NCI-H1048 (cell line): ENCODE data around the gene RSPH1.

Experiments
- DNase-seq: peaks from one replicate; lab custom pipeline; 2025; lab: John Stamatoyannopoulos, UW

RSPH1 gene

DNA sequence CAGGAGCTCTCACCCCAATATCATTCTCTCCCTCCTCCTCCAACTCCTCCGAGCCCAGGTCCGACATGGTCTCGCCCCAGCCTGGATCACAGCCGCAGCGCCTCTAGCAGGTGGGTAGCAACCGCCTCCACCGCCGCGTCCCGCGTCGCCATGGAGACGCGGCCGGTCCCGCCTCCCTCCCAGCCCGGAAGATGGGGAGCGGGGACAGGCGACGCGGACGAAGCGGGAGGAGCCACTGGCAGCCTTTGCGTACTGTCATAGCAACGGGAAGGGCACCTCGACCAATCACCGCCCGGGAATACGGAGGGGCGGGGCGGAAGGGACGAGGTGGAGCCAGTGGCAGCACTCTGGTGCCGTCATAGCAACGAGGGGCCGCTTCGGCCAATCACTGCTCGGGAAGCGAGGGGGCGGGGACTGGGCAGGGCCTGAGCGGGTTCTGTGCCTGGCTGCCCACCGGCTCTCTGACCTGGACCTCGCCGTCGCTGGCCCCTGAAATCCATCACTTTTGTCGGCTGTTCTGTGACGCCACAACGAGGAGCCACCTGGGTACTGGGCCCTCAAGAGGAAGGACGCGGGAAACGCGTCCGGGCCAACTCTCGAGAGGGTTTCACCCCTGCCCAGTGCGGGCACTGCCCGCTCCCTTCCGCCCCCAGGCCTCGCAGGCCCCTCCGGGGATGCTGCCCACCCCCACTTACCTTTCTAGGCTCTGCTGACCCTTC is at the start of gene RSPH1:
TSS of gene RSPH1 (minus strand) at position 105 of the 719 bp plus-strand sequence. CDS start at position 67, 38 bp downstream.
- peak; percentile 96 for DNase-seq

DNA sequence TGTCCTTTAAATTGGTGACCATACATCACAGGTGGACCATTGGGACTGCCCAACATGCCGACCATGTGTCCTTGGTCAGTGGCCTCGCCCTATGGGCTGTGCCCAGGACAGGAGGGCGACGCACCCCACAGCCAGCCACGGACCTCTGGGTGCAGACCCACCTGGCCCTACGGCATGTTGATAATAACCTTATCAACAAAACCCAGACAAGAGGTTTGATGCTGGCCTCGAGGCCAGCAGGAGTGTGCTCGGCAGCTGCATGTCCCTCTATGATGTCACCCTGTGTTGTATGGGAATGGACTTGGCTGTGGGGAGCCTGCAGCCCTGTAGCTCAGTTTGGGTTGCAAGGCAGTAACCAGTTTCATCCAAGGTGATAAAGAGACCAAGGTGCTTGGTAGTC is 49.7 kb upstream of the RSPH1 start:
- DNase-seq: no peak

DNA sequence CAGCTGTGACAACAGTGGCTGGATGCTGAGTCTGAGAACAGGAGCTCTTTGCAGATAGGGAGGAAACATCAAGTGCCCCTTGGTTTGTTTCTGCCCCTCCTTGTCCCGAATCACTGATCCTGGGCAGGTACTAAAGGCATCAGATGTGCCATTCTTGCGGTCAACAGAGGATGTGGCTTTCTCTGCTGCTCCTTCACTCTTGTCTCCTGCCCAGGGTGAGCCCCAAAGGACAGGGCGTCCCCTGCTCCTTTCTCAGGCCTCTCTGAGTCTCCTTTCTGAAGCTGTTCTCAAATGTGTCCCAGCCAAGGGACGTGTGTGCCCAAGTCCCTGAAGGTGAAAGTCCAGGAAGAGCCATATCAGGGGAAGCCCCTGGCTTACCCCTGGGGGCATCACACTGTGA is 49.3 kb upstream of the RSPH1 start:
- DNase-seq: no peak

DNA sequence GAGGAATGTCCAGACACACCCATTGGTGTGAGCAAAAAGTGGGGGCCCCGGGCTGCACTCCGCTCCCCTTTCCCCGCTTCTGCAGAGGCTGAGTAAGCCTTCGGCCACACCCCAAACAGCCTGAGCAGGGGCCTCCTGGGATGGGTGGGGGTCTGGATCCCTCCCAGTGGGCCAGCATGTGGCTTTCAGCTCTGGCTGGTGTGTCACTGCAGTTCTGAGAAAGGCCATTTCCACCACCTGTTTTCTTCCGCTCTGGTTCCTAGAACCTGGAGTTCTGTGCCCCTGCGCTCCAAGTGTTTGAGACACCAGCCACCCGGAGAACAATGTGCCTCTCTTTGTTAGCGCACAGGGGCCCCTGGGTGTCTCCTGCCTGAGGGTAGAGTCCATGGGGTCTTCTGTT is 48.5 kb upstream of the RSPH1 start:
- no peak for DNase-seq

- DNase-seq: no peak
These were observed 47.3 kb upstream of the RSPH1 start for GRCh38 chr21:42543106-42543847.

GRCh38 chr21:42542596-42542995 is 46.6 kb upstream of the RSPH1 start:
- DNase-seq: no peak

DNA sequence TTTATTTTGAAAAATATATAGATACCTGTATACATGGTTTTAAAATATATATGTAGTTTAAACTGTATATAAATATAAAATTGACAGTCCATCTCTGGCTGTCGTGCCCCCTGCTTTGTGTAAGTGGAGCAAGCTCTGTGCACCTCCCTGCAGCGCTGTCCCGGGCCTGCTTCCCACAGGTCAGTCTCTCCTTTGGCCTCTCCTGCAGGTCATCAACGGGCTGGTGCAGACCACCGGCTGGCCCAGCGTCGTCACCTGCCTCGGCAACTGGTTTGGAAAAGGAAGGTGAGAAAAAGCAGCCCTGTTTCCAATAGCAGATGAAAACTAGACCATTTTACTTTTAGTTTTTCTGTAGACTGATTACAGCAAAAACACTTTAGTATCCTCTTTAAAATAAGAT is 46.2 kb upstream of the RSPH1 start:
- DNase-seq: no peak

DNA sequence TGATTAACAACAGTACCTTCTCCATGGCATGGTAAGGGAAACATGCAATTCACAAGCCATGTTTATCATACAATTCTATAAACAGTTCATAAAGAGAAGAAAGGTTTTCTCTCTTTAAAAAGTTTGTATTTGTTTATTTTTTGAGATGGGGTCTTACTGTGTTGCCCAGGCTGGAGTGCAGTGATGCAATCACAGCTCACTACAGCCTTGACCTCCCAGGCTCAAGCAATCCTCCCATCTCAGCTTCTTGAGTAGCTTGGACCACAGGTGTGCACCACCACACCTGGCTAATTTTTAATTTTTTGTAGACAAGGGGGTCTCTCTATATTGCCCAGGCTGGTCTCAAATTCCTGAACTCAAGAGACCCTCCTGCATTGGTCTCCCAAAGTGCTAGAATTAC is 45.6 kb upstream of the RSPH1 start:
- DNase-seq: no peak

DNA sequence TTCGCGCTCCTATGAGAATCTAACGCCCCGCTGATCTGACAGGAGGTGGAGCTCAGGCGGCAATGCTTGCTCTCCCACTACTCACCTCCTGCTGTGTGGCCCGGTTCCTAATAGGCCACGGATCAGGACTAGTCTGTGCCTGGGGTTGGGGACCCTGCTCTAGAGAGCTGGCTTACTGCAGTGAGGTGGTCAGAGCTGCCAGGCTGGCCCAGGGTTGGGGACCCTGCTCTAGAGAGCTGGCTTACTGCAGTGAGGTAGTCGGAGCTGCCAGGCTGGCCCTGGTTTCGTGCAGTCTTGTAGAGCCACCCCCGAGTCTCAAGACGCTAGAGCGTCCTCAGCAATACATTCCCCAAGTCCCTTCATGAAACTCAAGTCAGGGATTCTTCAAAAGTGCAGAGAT is 45.1 kb upstream of the RSPH1 start:
- DNase-seq: no peak

- no peak for DNase-seq
These were observed 44.4 kb upstream of the RSPH1 start for GRCh38 chr21:42540396-42540795.

GRCh38 chr21:42539931-42540343 is 43.9 kb upstream of the RSPH1 start:
- no peak for DNase-seq

- no peak for DNase-seq
These were observed 43.3 kb upstream of the RSPH1 start for GRCh38 chr21:42539342-42539741.

GRCh38 chr21:42538479-42539275 is 42.7 kb upstream of the RSPH1 start:
- no peak for DNase-seq

DNA sequence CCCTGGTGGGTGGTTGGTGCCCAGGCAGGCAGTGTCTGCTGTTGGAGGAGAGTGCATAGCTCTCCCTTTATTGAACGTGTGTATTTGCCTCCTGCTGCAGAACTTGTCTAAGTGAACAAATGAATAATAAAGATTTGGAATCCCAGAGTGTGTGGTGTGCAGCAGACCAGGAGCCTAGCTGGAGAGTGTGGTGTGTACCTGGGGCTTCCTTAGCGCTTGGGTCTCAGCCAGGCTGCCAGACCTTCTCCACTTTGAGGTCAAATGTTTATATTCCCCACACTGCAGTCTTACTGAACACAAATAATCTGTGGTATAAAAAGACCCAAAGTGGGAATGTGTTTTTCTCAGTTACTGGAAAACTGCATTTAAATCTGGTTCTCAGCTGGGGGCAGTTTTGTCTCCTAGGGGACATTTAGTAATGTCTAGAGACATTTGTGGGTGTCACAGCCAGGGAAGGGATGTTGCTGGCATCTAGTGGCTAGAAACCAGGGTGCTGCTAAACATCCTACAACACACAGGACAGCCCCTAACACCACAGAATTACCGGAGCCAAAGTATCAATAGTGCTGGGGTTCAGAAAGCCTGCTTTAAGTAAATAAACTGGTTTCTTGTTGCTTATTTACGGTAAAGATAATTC is 41.2 kb upstream of the RSPH1 start:
- DNase-seq: no peak

GRCh38 chr21:42536601-42537000 is 40.6 kb upstream of the RSPH1 start:
- DNase-seq: no peak

- no peak for DNase-seq
These were observed 39.7 kb upstream of the RSPH1 start for GRCh38 chr21:42535602-42536171.

DNA sequence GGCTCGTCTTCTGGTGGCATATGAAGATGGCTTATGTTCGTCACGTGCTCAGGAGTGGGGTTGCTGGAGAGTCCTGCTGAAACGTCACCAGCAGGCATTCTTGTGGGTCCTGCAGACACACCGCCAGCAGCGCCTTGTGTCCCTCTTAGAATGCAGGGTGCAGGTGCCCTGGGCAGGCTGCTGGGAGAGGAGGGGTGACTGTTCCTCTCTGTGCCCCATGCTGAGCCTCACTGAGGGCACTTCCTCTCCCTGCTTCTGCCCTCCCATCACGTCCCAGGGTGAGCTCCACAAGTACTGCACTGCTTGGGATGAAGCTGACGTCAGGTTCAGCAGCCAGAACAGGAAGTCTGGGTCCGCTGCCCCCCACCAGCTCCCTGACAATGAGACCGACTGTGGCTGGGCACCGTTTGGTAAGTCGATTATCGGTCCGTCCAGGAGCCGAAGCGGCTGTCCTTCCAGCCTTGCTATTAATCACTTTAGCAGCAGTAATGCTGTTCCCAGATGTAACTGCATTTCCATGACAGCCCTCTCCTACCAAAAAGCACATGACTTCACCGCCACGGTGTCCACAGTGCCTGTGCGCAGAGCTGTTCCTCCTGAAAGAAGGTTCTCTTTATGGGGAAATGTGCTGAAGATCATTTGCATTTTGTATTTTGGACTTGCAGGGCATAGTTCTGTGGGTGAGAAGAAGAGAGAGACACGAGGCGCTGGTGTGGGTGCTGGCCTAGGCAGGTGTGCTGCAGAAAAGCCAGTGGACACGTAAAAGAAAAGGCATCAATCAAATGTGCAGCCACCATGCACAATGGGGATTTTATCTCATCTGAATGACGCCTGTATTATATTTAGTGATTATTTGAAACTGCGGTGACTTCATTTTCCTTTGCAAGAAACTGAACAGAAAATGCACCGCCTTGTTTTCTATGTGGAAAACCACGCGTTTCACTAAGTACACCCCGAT is 38.7 kb upstream of the RSPH1 start:
- DNase-seq: no peak

DNA sequence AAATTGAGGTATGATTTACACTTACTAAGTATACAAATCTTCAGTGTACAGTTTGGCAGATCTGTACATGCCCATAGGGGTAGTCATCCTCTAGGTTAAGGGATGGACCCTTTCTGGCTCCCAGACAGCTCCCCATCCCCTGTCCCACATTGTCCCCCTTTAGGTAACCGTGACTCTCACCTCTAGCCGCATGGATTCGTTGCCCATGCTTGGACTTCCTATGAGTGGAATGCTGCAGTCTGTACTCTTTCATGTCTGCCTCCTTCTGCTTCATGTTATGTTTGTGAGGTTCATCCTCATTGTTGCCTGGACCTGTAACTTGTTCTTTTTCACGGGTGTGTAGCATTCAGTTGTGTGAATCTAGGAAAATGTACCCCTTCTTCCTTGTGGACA is 37.9 kb upstream of the RSPH1 start:
- no peak for DNase-seq

- DNase-seq: no peak
These were observed 37.4 kb upstream of the RSPH1 start for GRCh38 chr21:42533306-42533962.

- no peak for DNase-seq
These were observed 36.6 kb upstream of the RSPH1 start for GRCh38 chr21:42532466-42533181.
